Activated T-cell treated with anti-CD3 and anti-CD28 coated beads for 1 hour (primary cell): ENCODE data around the gene KATNB1.
"Not testable (repeated sequence)": the region's sequence is repeated elsewhere in the genome, so short reads cannot be mapped to it uniquely, and the experiment has no call there.

Source experiments
- DNase-seq: peaks from one replicate; pipeline ENCODE4 v3.0.0-alpha.2; 2020; ENCODE audit warnings: low read depth

The KATNB1 gene

DNA sequence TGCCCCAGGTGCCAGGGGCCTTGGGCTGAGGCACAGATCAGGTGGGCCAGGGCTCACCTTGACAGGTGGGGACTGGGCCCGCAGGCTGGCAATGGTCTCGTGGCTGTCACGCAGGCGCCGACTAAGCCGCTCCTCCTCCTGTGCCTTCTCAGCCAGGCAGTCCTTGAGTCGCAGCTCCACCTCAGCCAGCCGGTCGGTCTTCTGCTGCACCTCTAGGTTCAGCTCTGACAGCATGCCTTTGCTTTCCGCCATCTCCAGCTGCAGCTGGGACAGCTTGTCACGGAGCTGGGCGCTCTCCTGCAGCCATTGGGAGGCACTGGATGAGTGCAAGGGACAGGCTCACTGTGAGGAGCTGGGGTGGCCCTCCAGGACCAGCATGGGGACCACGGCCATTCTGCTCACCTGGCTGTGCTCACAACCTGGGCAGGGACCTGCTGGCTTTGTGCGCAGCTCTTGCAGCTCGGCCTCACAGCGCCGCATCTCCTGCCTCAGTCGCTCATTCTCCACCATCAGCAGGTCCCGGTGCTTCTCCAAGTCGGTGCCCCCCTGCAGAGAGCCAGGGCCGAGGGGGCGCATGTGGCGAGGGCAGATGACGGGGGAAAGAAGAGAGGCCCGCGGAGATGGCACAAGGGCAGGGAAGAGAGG lies 35.7 kb downstream of the KATNB1 start:
- no peak for DNase-seq

DNA sequence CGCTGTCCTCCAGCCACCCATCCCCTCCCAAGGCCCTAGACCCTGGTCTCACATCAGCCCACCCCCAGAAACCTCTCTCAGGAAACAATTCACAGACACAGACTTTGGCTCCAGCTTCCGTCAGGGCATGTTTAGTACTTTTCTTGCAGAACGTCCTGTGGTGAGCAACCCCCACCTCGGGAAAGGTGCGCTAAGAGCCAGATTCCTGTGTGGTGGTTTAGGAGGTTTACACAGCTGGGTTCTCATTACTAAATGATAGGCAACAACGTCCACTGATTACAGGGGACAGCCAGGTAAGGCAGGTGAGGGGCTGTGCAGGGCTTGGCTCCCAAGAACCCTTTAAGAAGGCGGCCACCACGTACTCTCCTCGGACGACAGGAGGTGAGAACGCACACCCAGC lies 37.4 kb downstream of the KATNB1 start:
- no peak for DNase-seq

DNA sequence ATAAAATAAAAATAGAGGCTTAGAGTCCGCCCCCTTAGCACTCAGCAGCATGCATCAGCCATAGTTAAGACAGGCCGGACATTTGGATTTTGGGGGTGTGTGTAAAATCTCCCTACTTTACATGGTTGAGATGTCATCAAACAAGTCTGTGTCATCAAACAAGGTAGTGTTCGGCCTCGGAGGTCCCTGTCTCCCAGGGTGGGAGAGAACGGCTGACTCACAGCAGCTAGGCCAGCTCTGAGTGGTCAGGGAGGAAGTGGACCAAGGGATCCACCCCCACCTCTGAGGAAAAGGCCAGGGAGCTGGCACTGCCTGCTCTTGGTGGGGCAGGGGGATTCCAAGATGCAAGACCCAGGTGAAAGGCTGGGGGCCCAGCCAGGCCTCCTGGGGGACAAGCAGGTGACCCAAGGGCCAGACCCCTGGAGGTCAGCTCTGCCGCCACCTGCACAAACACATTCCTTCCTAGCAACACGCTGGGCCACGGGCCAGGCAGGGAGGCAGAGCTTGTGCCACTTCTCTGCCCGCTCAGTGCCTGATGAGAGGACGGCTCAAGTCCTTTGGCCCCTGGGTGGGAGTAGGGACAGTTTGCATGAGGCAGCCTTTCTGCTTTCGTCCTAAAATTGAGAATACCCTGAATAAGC lies 38.2 kb downstream of the KATNB1 start:
- no peak for DNase-seq

DNA sequence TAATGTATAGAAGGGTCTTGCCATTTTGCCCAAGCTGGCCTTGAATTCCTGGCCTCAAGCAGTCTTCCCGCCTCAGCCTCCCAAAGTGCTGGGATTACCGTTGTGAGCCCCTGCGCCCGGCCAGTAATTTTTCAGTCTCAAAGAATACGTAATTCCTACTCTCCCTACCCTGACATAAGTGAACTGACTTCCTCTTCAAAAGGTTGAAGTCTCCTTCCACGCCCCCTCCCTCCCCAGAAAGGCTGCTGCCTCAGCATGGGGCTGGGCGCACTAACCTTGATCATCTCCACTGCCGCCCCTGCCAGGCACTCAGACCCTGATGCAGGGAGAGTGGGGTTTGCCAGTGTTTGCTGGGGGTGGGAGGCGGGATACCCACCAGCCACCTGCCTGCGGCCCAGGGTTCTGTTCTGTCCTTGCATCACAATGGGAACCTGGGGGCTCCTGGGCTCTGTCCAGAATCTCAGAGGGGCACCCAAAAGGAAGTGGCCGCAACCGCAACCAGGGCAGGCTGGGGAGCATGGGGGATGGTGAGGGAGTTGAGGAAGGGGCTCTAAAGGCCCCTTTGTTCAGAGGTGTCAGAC lies 39.2 kb downstream of the KATNB1 start:
- no peak for DNase-seq

DNA sequence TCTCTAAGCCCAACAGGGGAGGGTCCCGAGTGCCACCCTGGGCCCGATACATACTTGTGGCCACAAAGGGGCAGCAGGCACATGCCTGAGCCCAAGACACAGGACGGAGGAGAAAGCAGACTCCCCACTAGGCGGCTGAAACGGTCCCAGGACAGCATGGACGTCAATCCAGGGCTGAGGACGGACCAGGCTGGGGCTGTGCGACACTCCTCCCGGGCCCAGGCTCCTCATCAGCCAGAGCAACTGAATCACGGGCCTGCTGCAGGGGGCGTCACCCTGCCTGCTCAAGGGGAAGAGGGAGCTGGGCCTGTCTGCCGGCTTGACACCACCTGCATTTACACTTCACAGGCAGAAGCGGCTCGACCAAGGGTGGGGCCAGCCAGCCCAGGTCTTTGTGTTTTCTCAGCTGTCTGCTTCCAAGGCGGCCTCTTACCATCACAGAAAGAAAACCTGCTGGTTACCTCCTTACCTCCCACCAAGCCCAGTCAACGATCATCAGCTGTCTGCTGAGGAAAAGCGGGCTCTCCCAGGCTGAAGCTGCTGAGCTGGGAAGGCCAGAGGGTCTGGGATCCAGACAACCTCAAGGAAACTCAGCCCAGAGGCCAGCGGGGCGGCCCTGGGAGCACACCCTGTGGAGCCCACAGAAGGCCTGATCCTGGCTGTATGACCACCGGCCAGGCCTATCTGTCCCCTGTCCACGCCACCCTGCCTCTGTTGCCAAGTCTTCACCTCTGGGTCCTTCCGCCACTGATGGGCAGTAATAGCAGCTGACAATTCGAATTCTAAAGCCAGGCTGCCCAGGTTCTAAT lies 40.3 kb downstream of the KATNB1 start:
- no peak for DNase-seq

DNA sequence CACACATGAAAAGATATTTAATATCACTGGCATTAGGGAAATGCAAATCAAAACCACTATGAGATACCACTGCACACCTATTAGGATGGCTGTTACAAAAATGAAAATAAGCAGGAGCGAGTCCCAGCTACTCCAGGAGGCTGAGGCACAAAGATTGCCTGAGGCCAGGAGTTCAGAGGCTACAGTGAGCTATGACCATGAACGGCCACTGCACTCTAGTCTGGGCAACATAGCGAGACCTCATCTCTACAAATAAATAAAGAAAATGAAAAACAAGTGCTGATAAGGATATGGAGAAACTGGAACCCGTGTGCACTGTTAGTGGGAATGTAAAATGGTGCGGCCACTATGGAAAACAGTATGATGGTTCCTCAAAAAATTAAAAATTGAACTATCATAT lies 43.1 kb downstream of the KATNB1 start:
- DNase-seq = no peak

DNA sequence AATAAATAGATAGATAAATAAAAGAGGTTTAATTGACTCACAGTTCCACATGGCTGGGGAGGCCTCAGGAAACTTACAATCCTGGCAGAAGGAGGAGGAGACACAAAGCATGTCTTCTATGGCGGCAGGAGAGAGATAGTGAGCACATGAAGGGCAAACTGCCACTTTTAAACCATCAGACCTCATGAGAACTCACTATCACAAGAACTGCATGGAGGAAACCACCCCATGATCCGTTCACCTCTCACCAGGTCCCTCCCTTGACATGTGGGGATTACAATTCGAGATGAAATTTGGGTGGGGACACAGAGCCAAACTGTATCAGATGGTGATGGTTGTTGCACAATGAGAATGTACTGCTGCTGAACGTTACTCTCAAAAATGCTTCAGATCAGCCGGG lies 44.3 kb downstream of the KATNB1 start:
- not testable (repeated sequence) for DNase-seq

DNA sequence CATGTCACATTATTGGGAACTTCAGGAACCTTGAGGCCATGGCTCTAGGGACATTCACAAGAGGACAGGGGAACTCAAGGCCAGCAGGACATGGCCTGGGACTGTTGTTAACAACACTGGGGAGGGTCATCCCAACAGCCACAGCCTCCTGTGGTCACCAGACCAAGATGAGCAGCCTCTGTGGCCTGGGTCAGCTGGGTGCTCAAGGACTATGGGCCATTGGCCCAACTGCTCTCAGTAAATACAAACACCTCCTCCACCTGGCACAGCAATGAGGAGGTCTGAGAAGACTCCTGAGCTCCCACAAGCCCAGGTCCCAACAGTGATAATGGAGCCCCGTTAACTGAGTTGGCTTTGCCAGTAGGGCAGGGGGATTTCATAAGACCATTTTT lies 45.8 kb downstream of the KATNB1 start:
- no peak for DNase-seq

DNA sequence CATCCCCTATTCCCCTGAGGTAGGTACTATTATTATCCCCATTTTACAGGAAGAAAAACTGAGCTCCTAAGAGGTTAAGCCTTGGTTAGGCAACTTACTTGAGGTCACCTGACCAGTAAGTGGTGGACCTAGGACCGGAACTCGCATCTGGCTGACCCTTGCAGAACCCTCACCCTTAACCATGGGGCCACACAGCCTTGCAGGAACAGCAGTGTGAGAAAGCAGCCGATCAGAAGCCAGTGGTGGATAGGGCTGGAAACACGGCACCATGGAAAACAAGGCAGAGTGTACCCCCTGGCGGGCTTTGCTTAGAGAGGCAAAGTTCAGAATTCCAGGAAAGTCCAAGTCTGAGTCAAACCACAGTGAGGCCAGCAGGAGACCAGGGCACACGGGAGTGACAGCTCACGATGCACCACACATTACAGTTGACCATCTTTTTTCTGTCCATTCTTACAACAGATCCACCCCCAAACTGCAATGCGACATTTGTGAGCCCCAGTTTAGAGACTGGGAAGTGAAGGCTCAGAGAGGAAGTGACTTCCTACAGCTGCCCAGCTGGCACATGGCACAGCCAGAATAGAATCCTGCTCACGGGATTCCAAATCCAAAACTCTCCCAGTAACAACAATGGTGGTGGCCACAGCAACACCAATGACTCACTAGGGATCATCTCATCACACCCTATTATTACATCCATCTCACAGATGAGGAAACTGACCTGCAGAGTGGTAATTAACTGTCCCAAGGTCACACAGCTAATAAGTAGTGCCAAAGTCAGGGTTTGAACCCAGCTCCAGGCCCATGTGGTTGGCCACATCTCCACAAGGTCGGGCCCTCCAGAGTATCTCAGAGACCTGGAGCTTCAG lies 46.4 kb downstream of the KATNB1 start:
- DNase-seq = no peak

DNA sequence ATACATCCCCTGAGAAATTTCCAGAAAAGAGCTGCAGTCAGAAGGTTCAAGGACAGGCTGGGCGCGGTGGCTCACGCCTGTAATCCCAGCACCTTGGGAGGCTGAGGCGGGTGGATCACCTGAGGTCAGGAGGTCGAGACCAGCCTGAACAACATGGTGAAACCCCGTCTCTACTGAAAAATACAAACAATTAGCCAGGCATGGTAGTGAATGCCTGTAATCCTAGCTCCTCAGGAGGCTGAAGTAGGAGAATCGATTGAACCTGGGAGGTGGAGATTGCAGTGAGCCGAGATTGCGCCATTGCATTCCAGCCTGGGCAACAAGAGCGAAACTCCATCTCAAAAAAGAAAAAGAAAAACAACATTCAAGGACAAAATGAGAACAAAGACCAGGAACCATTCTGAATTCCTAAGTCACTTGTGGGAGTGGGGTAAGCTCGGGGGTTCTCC lies 47.1 kb downstream of the KATNB1 start:
- DNase-seq = not testable (repeated sequence)

DNA sequence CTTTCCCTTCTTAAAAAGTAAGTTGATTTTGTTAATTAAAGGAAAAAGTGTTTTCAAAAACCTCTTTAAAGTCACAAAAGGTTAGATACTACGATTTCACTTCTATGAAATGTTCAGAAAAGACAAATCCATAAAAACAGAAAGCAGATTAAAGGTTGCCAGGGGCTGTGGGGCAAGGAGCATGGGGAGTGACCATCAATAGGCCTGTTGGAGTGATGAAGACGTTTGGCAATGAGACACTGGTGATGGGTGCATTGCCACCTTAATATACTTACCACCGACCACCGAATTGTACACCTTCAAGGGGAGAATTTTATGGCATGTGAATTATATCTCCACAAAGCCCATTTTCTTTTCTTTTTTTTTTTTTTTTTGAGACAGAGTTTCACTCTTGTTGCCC lies 47.5 kb downstream of the KATNB1 start:
- DNase-seq = no peak

DNA sequence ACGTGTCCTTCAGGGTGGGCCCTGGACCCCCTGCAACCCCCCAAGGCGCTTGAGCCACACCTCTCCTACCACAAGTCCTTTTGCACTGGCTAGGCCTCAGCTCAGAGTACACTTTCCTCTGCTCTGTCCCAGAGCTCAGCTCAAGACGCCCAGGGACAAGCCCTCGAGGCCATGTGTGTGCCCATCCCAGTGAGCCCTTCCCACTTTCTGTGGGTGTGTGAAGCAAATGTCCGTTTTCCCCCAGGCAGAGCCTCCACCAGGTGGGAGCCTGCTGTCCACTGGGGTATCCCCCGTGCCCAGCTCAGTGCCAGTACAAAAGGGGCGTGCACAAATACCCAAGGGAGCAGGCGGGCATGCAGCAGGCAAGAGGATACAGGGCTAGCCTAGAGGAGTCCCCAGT lies 48.3 kb downstream of the KATNB1 start:
- no peak for DNase-seq

DNA sequence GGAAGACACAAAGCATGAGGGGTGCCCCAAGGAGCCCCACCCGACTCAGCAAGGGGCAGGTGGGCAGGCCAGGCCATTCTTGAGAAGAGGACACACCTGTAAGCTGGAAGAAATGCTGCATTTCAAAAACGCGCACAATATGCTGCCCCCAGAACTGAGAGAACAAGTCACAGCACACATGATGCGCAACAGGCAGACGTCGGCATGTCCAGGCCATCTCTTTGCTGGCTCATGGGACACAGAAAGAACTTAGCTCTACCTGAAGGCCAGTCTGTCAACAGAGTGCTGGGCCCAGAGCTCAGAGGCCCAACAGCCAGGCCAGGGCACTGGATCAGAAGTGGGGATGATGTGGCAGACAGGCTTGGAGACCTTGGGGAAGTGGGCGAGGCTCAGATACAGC lies 48.8 kb downstream of the KATNB1 start:
- no peak for DNase-seq

DNA sequence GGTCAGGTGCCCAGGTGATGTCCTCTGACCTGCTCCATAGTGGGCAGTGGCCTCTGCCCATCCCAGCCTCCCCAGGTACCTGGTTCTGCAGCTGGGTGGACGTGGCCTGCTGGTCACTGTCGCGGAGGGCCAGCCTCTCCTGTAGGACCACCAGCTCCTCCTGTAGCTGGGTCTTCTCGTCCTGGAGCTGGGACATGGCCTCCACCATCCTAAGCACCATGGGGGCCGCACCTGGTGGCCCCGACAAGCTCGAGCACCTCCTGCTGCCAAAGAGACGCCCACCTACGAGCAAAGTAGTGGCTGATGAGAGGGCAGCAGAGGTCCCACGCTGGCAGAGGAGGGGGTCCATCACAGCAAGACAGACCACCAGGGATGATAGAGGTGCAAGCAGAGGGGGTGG lies 49.8 kb downstream of the KATNB1 start:
- no peak for DNase-seq

DNA sequence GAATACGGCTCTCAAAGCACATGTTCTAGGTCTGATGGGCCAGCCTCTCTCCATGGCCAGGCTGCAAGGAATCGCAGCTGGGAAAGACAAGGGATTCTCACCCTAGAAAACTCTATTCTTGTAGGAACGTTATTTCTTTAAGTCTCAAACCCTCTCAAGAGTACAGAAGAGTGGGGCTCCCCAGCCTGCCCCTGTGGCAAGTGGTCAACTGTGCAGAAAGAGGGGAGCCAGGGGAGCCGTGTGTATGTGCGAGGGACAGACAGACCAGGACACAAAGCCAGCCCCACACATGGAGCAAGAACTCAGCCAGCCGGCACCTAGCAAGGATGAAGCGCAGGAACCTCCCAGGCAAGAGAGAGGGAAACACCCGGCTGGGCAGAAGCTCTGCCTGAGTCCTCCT lies 50.4 kb downstream of the KATNB1 start:
- no peak for DNase-seq

DNA sequence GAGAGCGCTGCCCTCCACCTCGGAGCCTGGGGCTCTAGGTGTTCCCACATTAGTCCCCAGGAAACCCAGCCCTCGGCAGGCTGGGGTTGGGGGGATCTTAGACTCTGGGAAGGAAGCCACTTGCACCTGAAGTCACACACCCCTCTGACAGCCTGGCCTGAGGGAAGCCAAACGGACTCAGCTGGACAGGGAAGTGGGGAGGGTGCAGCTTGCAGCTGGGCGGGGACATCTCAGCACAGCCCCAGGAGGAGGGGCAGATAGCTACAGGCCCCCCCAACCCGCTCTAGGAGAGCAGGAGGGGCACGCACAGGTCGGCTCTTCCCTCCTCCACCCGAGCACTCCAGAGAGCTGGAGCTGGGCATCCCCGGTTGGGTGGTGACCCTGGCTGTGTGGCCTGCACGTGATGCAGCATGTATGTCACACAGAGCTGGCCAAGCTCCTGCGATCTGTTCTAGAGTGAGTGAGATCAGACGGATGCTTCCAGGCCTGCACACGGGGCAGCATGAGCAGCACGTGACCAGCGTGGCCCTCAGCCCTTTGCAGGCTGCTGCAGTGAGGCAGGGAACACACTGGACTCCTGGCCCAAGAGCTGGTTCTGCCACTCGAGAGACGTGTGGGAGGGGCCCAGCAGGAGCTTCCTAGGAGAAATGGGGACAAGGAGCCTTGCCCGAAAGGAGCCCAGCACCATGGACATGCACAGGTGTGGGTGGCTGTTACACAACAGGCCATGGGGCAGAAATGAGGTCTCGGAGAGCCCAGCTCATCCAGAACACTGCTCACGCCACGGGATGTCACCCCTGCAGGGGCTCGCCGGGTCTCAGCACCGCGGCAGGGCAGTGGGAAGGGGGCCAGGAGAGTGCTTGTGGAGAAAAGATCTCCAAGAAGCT lies 51.3 kb downstream of the KATNB1 start:
- DNase-seq = no peak

DNA sequence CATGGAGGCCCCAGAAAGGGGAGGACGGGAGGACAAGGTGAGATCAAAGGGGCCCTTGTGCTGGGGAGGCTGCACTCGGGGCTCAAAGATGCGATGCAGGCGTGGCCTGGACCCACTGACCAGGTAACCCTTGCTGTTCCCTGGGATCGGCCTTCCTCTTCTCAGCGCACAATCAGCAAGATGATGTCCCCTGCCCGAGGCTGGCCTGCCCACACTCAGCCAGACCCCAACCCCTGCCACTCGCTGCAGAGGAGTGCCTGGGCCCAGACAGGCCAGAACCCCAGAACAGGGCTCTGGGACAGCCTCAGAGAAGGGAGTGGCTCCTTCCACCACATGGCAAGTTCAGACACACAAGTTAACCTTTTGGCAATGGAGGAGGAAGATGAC lies 51.9 kb downstream of the KATNB1 start:
- DNase-seq = no peak

DNA sequence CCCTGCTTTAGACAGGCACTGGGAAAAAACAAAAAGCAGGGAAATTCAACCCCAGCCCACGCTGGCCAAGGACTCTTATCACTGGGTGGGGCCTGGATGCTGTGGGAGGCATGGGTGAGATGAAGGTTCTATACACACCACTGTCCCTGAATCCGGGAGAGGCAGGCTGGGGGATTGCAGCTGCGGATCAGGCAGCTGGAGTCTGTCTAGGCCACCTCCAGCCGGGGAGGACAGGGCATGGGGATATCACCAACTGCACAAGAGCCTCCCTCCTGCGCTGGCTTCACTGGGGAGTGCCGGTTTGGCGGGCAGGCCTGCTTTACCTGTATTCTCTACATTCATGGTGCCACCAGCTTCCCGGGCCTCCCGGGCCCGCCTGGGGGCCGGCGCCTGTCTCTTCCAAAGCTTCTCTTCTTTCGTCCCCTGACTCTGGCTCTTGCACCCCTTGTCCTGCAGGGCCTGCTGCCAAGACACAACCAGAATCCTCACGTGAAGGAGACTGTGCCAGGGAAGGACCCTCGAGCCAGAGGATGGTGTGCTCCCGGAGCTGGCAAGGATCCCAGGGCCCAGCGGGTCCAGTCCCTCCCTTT lies 52.8 kb downstream of the KATNB1 start:
- DNase-seq = no peak

DNA sequence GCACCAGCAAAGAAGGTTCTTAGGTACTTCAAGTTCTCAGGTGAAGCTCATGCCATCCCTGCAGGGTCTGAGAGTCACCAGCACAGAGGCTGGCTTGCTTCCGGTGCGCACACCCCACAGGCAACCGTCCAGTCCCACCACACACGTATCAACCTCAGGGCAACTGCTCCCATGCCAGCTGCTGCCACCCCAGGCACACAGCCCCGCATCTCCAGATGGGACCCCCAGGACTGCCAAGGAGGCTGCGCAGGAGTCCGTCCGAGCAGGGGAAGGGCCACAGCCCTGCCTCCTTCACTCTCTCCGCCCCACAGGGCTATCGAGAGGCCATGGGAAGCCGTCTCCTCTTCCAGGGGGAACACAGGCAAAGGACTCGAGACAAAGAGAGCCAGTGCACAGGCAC lies 53.4 kb downstream of the KATNB1 start:
- DNase-seq = no peak

DNA sequence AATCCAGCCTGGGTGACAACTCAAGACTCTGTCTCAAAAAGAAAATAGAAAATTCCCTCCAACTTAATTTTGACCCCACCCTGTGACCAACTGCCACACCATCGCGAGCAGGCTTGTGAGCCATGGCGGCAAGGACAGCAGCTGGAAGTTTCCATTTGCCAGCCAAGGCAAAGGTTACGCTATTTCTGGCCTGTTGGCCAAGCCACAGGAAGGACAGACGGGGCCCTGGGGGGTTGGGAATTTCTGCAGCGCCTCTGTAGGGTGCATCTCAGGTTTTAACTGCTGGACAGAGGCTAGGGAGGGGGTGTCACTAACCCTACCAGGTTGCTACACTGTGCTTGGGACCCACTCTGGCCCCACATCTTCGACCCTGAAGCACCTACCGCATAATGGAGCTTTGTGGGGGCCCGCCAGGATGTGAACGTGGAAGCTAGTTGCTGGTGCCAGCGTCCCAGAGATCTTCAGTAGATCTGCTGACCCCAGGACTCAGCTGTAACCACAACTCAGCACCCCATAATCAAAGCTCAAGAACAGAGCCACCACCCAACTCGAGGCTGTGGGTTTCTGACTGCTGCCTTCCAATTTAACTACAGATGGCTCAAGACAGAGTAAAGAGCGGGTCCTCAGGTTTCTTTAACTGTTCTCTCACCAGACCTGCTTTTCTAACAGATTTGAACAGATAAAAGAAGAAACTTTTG lies 55.8 kb downstream of the KATNB1 start:
- no peak for DNase-seq
